SK-N-SH (cell line): ENCODE results near the gene TRAPPC3. TPM values are rescaled to one million over a fixed set of nuclear protein-coding genes. Genes with fewer than 3 reads are reported as not detected.

ENCODE experiments used
- CTCF ChIA-PET: fragments of 300-600, 350-600 bp; formaldehyde crosslinking; extraction: SDS; loops from one replicate; lab custom pipeline; 2021; lab: Yijun Ruan, JAX
- POLR2A ChIA-PET: fragments of 350-600 bp; sonication (Branson Sonifier 250); formaldehyde crosslinking; extraction: SDS; loops from one replicate; lab custom pipeline; 2020; ENCODE audit warnings: antibody characterized with exemption, inconsistent platforms; lab: Yijun Ruan, JAX
- DNase-seq: peaks from one replicate; pipeline ENCODE4 v3.0.0; 2012
- H2AFZ ChIP-seq: fragments of 200-600 bp; sonication (generic); 2 replicates; pipeline ENCODE4 v1.8.1; 2016; ENCODE audit warnings: antibody characterized with exemption, mild to moderate bottlenecking, low read depth
- H3F3A ChIP-seq: fragments of 200-600 bp; sonication (generic); replicated peaks from 2 replicates; pipeline ENCODE3; 2016; ENCODE audit warnings: antibody characterized with exemption, mild to moderate bottlenecking; ENCODE audit not compliant: insufficient read depth
- H3K27ac ChIP-seq, 2 experiments: fragments of 200-500 bp in 1 of 2; fragments of 200-600 bp in 1 of 2; sonication (Bioruptor generic) in 1 of 2; sonication (generic), shearing (Covaris generic) in 1 of 2; 2 replicates each; pipeline versions ENCODE4 v1.5.1 to v1.6.1; 2014 to 2016; ENCODE audit warnings: low read depth in 2 of 2, inconsistent platforms in 1 of 2, low read length in 1 of 2, mild to moderate bottlenecking in 1 of 2, mixed read lengths in 1 of 2
- H3K27me3 ChIP-seq: fragments of 200-600 bp; sonication (generic), shearing (Covaris generic); 2 replicates; pipeline ENCODE4 v1.6.1; 2016; ENCODE audit warnings: mixed run types; ENCODE audit not compliant: insufficient read depth
- H3K36me3 ChIP-seq, 2 experiments: fragments of 200-500 bp in 1 of 2; fragments of 200-600 bp in 1 of 2; sonication (Bioruptor generic) in 1 of 2; sonication (generic) in 1 of 2; replicated peaks in 1 of 2; 2 replicates each; pipeline versions ENCODE3 to v1.5.1; 2014 to 2016; ENCODE audit warnings: low read length in 1 of 2, mild to moderate bottlenecking in 1 of 2; ENCODE audit not compliant: insufficient read depth in 2 of 2, control insufficient read depth in 1 of 2
- H3K4me1 ChIP-seq, 2 experiments: fragments of 200-500 bp in 1 of 2; fragments of 200-600 bp in 1 of 2; sonication (Bioruptor generic) in 1 of 2; sonication (generic), shearing (Covaris generic) in 1 of 2; 2 replicates each; pipeline versions ENCODE4 v1.5.1 to v1.6.1; 2014 to 2016; ENCODE audit warnings: low read depth in 1 of 2, low read length in 1 of 2, mixed run types in 1 of 2; ENCODE audit not compliant: insufficient read depth in 2 of 2, control insufficient read depth in 1 of 2
- H3K4me2 ChIP-seq: fragments of 200-600 bp; sonication (generic), shearing (Covaris generic); 2 replicates; pipeline ENCODE4 v1.6.1; 2017; ENCODE audit warnings: mixed run types
- H3K4me3 ChIP-seq, 2 experiments: fragments of 200-500 bp in 1 of 2; fragments of 200-600 bp in 1 of 2; sonication (Bioruptor generic) in 1 of 2; sonication (generic), shearing (Covaris generic) in 1 of 2; 2 replicates each; pipeline versions ENCODE4 v1.5.1 to v1.8.1; 2014 to 2016; ENCODE audit warnings: low read depth in 2 of 2, inconsistent platforms in 1 of 2, low read length in 1 of 2, mild to moderate bottlenecking in 1 of 2, mixed read lengths in 1 of 2, moderate library complexity in 1 of 2
- H3K79me2 ChIP-seq: fragments of 200-600 bp; sonication (generic); 2 replicates; pipeline ENCODE4 v1.8.1; 2017; ENCODE audit warnings: mild to moderate bottlenecking; ENCODE audit not compliant: insufficient read depth
- H3K9ac ChIP-seq: fragments of 200-600 bp; sonication (generic); 2 replicates; pipeline ENCODE4 v1.6.1; 2017; ENCODE audit warnings: mixed run types
- H3K9me2 ChIP-seq: fragments of 200-600 bp; sonication (generic); 2 replicates; pipeline ENCODE4 v1.6.1; 2017; ENCODE audit warnings: mixed run types
- H3K9me3 ChIP-seq: fragments of 200-600 bp; sonication (generic); 2 replicates; pipeline ENCODE4 v1.6.1; 2017; ENCODE audit warnings: mixed run types, mild to moderate bottlenecking, moderate library complexity
- H4K20me1 ChIP-seq: fragments of 200-600 bp; sonication (generic); 2 replicates; pipeline ENCODE4 v1.6.1; 2017; ENCODE audit warnings: mild to moderate bottlenecking, mixed run types; ENCODE audit not compliant: insufficient read depth
- CHD2 ChIP-seq: fragments of 150-350 bp; IDR thresholded peaks from 2 replicates; pipeline ENCODE4 v1.6.1; 2018; ENCODE audit warnings: low read length; ENCODE audit not compliant: partially characterized antibody
- ELF1 ChIP-seq: IDR thresholded peaks from 2 replicates; pipeline ENCODE4 v1.4.0; 2012
- FOSL2 ChIP-seq: IDR thresholded peaks from 2 replicates; pipeline ENCODE4 v1.4.0; 2012; ENCODE audit warnings: low read depth, mild to moderate bottlenecking, moderate library complexity, borderline replicate concordance
- FOXM1 ChIP-seq: IDR thresholded peaks from 2 replicates; pipeline ENCODE4 v1.4.0; 2012; ENCODE audit warnings: low read depth, mild to moderate bottlenecking
- GATA2 ChIP-seq: sonication (generic); formaldehyde crosslinking; IDR thresholded peaks from 2 replicates; pipeline ENCODE4 v1.5.0; 2020; ENCODE audit warnings: mild to moderate bottlenecking, missing genetic modification reagents
- MEF2A ChIP-seq: IDR thresholded peaks from 2 replicates; pipeline ENCODE4 v1.4.0; 2012; ENCODE audit warnings: low read depth, borderline replicate concordance
- NFIC ChIP-seq: IDR thresholded peaks from 2 replicates; pipeline ENCODE4 v1.4.0; 2012; ENCODE audit warnings: borderline replicate concordance
- NRF1 ChIP-seq: IDR thresholded peaks from 2 replicates; pipeline ENCODE4 v1.6.1; 2012; ENCODE audit warnings: low read depth, mild to moderate bottlenecking, low read length
- POLR2AphosphoS5 ChIP-seq: IDR thresholded peaks from 2 replicates; pipeline ENCODE4 v1.6.1; 2012; ENCODE audit warnings: low read depth, low read length
- RXRA ChIP-seq: IDR thresholded peaks from 2 replicates; pipeline ENCODE4 v1.4.0; 2012; ENCODE audit warnings: low read depth, mild to moderate bottlenecking, borderline replicate concordance
- SMC3 ChIP-seq: IDR thresholded peaks from 2 replicates; pipeline ENCODE4 v1.6.1; 2012; ENCODE audit warnings: low read depth, low read length, improper control_type of control experiment
- TCF12 ChIP-seq: IDR thresholded peaks from 2 replicates; pipeline ENCODE4 v1.4.0; 2012
- TEAD4 ChIP-seq: IDR thresholded peaks from 2 replicates; pipeline ENCODE4 v1.4.0; 2012; ENCODE audit warnings: mild to moderate bottlenecking, borderline replicate concordance; ENCODE audit not compliant: insufficient read depth
- YY1 ChIP-seq: IDR thresholded peaks from 2 replicates; pipeline ENCODE4 v1.4.0; 2012; ENCODE audit warnings: low read depth, mild to moderate bottlenecking
- WGBS: methylation state at CpG from one replicate; pipeline ENCODE4 v1.1.6; 2017; ENCODE audit warnings: low lambda C conversion rate; 5-methylcytosine and 5-hydroxymethylcytosine counted together
- polyA plus RNA-seq, 3 experiments: library from polyadenylated mRNA; depleted of rRNA; stranded (reverse); fragments of >200 nt; gene quantifications; 2 replicates each; pipeline ENCODE4 v1.2.3, GENCODE V29; 2012
- TF ChIP-seq, protein P1 (sequence below): IDR thresholded peaks from 2 replicates; pipeline ENCODE4 v1.4.0; 2012; ENCODE audit warnings: low read depth, borderline replicate concordance
- TF ChIP-seq, protein P2 (sequence below): fragments of 150-350 bp; IDR thresholded peaks from 2 replicates; pipeline ENCODE4 v1.6.1; 2017; ENCODE audit warnings: antibody characterized with exemption, low read length, low read depth, borderline replicate concordance
- TF ChIP-seq, protein P3 (sequence below): IDR thresholded peaks from 2 replicates; pipeline ENCODE4 v1.4.0; 2012; ENCODE audit warnings: low read depth

The TRAPPC3 gene
- polyA plus RNA-seq, 1 of the 3 experiments (the other 2 are of a cell fraction), result 149 TPM

DNA sequence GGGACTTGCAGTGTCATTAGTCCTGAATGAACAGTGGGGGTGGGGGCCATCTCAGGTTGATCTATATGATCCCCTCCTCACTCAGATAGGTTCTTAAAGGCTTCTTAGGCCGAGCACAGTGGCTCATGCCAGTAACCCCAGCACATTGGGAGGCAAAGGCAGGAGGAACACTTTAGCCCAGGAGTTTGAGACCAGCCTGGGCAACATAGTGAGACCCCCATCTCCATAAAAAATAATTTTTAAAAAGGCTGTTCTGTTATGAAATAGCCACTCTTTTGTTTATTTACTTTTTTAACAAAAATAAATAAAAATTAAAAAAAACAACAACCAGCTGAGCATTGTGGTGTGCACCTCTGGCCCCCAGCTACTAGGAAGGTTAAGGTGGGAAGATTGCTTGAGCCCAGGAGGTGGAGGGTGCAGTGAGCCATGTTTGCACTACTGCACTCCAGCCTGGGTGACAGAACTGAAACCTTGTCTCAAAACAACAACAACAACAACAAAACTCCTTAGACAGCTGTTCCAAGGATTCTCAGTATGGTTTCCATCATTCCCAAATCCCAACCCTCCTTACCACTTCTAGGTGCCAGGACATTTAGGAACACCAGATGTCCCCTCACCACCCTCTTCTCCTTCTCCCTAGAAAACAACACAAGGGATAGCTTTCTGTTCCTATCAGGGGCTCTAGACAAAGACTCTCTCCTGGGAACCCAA is 2.0 kb upstream of the TRAPPC3 start:
- Histone ChIP-seq H3K9me2 (no peaks in the 10 kb centered on the region), H3K27me3 (no peaks in the 10 kb centered on the region), H3K79me2 (peaks cover 45% of the 10 kb centered on the region), H3K4me2 (peak overlapping the region; percentile 79), H3K4me3 (no peak overlapping the region), H2AFZ (peak overlapping the region; percentile 83), H3K4me1 (peaks cover 32 to 33% of the 10 kb centered on the region in 2 experiments), H3F3A (peaks cover 19% of the 10 kb centered on the region), H3K27ac (peak overlapping the region; percentile 97 to 98), H3K9ac (peak overlapping the region; percentile 40; the same call in 1 of the 2 replicates), H3K9me3 (no peaks in the 10 kb centered on the region), H3K36me3 (peaks cover 0 to 5% of the 10 kb centered on the region in 2 experiments), H4K20me1 (no peaks in the 10 kb centered on the region)
- TF ChIP-seq FOSL2 (no peak), TCF12 (no peak), YY1 (no peak), FOXM1 (no peak), NRF1 (no peak), MEF2A (no peak)
- TF ChIP-seq, protein P1, sequence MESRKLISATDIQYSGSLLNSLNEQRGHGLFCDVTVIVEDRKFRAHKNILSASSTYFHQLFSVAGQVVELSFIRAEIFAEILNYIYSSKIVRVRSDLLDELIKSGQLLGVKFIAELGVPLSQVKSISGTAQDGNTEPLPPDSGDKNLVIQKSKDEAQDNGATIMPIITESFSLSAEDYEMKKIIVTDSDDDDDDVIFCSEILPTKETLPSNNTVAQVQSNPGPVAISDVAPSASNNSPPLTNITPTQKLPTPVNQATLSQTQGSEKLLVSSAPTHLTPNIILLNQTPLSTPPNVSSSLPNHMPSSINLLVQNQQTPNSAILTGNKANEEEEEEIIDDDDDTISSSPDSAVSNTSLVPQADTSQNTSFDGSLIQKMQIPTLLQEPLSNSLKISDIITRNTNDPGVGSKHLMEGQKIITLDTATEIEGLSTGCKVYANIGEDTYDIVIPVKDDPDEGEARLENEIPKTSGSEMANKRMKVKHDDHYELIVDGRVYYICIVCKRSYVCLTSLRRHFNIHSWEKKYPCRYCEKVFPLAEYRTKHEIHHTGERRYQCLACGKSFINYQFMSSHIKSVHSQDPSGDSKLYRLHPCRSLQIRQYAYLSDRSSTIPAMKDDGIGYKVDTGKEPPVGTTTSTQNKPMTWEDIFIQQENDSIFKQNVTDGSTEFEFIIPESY, result no peak
- TF ChIP-seq, protein P2, sequence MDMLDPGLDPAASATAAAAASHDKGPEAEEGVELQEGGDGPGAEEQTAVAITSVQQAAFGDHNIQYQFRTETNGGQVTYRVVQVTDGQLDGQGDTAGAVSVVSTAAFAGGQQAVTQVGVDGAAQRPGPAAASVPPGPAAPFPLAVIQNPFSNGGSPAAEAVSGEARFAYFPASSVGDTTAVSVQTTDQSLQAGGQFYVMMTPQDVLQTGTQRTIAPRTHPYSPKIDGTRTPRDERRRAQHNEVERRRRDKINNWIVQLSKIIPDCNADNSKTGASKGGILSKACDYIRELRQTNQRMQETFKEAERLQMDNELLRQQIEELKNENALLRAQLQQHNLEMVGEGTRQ, result no peak
- ChIA-PET CTCF (interaction anchor here (0.8 to 4.8 kb wide), 10 partner anchors 10 to 269 kb away, joined by 3 to 143 read pairs (median 18); no protein-coding TSS in a partner anchor), POLR2A (interaction anchor here (0.7 to 0.8 kb wide), 2 partner anchors 10 to 58 kb away, joined by 3 read pairs; no protein-coding TSS in a partner anchor)
- 36% methylated on average over 1 of the region's 1 CpG for WGBS
- DNase-seq, result no peak

DNA sequence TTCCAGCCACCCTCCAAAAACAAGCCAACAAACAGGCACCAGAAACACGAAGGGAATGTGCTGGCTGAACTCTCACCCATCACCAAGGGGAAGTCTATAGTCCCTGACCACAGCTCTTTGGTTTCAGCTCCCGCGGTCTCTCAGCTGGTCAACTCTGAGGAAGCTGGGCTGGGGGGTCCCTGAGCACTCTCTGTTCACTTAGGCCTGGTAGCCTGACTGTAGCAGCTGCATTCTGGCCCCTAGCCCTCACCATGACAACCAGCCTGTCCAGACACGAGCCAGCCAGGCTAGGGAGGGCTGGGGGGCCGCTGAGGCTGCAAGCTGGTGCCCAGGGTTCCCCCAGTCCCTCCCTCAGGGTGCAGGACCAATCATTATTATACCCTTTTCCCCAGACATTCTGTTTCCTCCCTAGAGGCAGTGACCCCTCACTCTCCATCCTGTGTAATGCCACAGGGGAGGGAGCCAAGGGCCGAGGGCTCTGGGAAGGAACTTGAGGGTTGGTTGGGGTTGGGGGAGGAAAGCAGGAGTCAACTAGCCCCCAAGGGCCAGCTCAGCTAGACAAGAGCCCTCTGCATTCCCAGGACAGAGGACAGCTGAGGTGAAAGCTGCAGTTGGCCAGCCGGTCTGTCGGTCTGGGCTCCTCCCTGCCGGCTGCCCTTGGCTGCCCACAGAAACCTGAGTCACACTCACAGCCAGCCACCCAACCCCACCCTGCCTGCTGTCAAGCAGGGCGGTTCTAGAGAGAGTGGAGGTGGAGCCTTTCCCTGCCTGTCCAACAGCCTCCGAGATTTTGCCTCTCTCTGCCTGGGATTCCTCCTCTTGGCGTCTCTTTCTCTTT is 1.2 kb upstream of the TRAPPC3 start:
- Histone ChIP-seq H3K36me3 (peaks cover 0 to 5% of the 10 kb centered on the region in 2 experiments), H3K79me2 (peaks cover 47% of the 10 kb centered on the region), H3K9me3 (no peaks in the 10 kb centered on the region), H3K4me1 (peaks cover 32 to 33% of the 10 kb centered on the region in 2 experiments), H3K9ac (peak overlapping the region; percentile 74), H3K27me3 (no peaks in the 10 kb centered on the region), H4K20me1 (no peaks in the 10 kb centered on the region), H3K9me2 (no peaks in the 10 kb centered on the region), H3F3A (peaks cover 19% of the 10 kb centered on the region), H3K4me3 (peak overlapping the region in 1 of 2 experiments; percentile 24; a peak in 1 of 4 replicates), H3K27ac (peak overlapping the region; percentile 97 to 98), H3K4me2 (peak overlapping the region; percentile 79), H2AFZ (peak overlapping the region; percentile 83)
- peak; percentile 84 for DNase-seq
- ChIA-PET POLR2A (interaction anchor here (0.7 to 2.4 kb wide), 5 partner anchors 10 to 156 kb away, joined by 3 to 13 read pairs (median 5); partner anchors contain the start of gene SH3D21), CTCF (interaction anchor here (0.6 to 4.8 kb wide), 62 partner anchors 10 to 283 kb away, joined by 3 to 143 read pairs (median 6); partner anchors contain the start of genes SH3D21, TEKT2 and THRAP3)
- 33% methylated on average over 8 of the region's 12 CpGs for WGBS
- TF ChIP-seq RXRA (no peak; the same call in 1 of the 2 replicates), ELF1 (no peak), GATA2 (CRISPR knock-in tag) (no peak), MEF2A (no peak), SMC3 (peak; percentile 44), NFIC (no peak), TEAD4 (no peak), CHD2 (peak; percentile 52), POLR2AphosphoS5 (peak; percentile 80)
- TF ChIP-seq, protein P2, result no peak
- TF ChIP-seq, protein P3, sequence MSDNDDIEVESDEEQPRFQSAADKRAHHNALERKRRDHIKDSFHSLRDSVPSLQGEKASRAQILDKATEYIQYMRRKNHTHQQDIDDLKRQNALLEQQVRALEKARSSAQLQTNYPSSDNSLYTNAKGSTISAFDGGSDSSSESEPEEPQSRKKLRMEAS, result no peak
- TF ChIP-seq, protein P1, result no peak
